ENCODE measurements around the gene MBP.

- TF ChIP-seq POLR2A (IDR thresholded peaks at IDR 0.05) (no peak), CTCF (IDR thresholded peaks at IDR 0.05) (no peak)
Measured at GRCh38 chr18:77155031-77155430, 22.4 kb upstream of the MBP start.
